Psoas muscle (tissue), 8 donors: ENCODE measurements around the gene DSTYK. TPM values are rescaled to one million over a fixed set of nuclear protein-coding genes. Genes with fewer than 3 reads are reported as not detected.
A peak's percentile ranks its signal among the peaks of the same experiment; 100 is the strongest.

Experiments used
- ATAC-seq, 4 donors: fragments of 200-7000 bp; cut with Tn5 transposase; one replicate each; pipeline ENCODE4 v1.9.1; 2020; ENCODE audit warnings: moderate library complexity in 3 of 4, mild to moderate bottlenecking in 2 of 4
- DNase-seq, 2 donors: peaks; one replicate each; pipeline ENCODE4 v3.0.0-alpha.2; 2020
- H3K27ac ChIP-seq: fragments of 200-600 bp; one replicate; pipeline ENCODE4 v1.8.0; 2022
- H3K27me3 ChIP-seq, 3 donors: fragments of 200-600 bp in 1 of 3; one replicate each; pipeline versions ENCODE4 v1.6.1 to v1.8.0; 2013 to 2022; ENCODE audit warnings: low read length in 2 of 3, mild to moderate bottlenecking in 2 of 3, moderate library complexity in 1 of 3; ENCODE audit not compliant: insufficient read depth in 3 of 3
- H3K36me3 ChIP-seq, 2 donors: fragments of 200-600 bp in 1 of 2; one replicate each; pipeline versions ENCODE4 v1.6.1 to v1.8.0; 2013 to 2022; ENCODE audit warnings: low read depth in 1 of 2, mild to moderate bottlenecking in 1 of 2, moderate library complexity in 1 of 2; ENCODE audit not compliant: insufficient read depth in 1 of 2
- H3K4me1 ChIP-seq: fragments of 200-600 bp; one replicate; pipeline ENCODE4 v1.8.0; 2022
- H3K4me3 ChIP-seq: fragments of 200-600 bp; one replicate; pipeline ENCODE4 v1.8.0; 2022; ENCODE audit warnings: mild to moderate bottlenecking
- H3K9me3 ChIP-seq: fragments of 200-600 bp; one replicate; pipeline ENCODE4 v1.8.0; 2022
- CTCF ChIP-seq: fragments of 200-600 bp; IDR thresholded peaks from one replicate; pipeline ENCODE4 v1.8.0; 2022; ENCODE audit warnings: antibody characterized with exemption
- WGBS, 3 donors: extraction: QIAGEN DNeasy Blood & Tissue Kit; methylation state at CpG; one replicate each; pipeline versions ENCODE4 v1.1.6 to v1.1.7; 2013; 5-methylcytosine and 5-hydroxymethylcytosine counted together
- intact Hi-C, 2 donors: fragments of 100-400 bp; cut with DNase I; formaldehyde crosslinking; loops; one replicate each; pipeline versions ENCODE4 v1.11.0 to v1.14.2; 2022
- polyA plus RNA-seq, 3 donors: library from polyadenylated mRNA; stranded (reverse); fragments of 200-250 nt; gene quantifications; one replicate each; pipeline ENCODE4 v1.2.3, GENCODE V29; 2013
- total RNA-seq, 4 donors: library from RNA; stranded (reverse); fragmentation: NEBNext Ultra II Directional in 2 of 4; extraction: Animal tissue kit (Norgen Biotek cat#: 25700) in 2 of 4; gene quantifications; one replicate each; pipeline versions ENCODE4 v1.2.1 to v1.2.4, GENCODE V29; 2021 to 2023
- donor health status: healthy with polysubstance abuse.
- donor health status: DM: no; HTN: no; CAD: no; lungs with moderate emphysema.
- donor health status: Bipolar disorder and iron deficiency.
- donor health status: healthy.
- donor health status: DM: yes; HTN: yes; CAD: no.
- donor health status: DM: no; HTN: no; CAD: no.
- donor health status: DM: no; HTN: no; CAD: no.
- donor health status: DM: yes; HTN: yes; CAD: no.

The DSTYK gene
- total and polyA plus RNA-seq, 7 donors, result 2.3 to 22.6 (median 13.6) TPM

GRCh38 chr1:205229916-205230700, 18.6 kb upstream of the DSTYK start:
- Histone ChIP-seq H3K36me3 (no peaks in the 10 kb centered on the region), H3K27me3 (no peaks in the 10 kb centered on the region), H3K4me3 (peak overlapping the region; percentile 74), H3K27ac (peak overlapping the region; percentile 81), H3K4me1 (peaks cover 40% of the 10 kb centered on the region), H3K9me3 (no peaks in the 10 kb centered on the region)
- 16 to 26% (median 20%) methylated on average over 10 of the region's 10 CpGs for WGBS, 3 donors
- ATAC-seq (peak in 3 of 4 donors; percentile 29 to 35 (median 32)), DNase-seq (no peak)
- TF ChIP-seq CTCF, result no peak
- intact Hi-C loops, result loop anchor here in 1 of 2 donors (1.0 kb wide), 1 partner anchor 26 kb away; no protein-coding TSS in a partner anchor

GRCh38 chr1:205229399-205229871, 17.9 kb upstream of the DSTYK start:
- intact Hi-C loops, result loop anchor here in 1 of 2 donors (1.0 kb wide), 1 partner anchor 27 kb away; no protein-coding TSS in a partner anchor
- Histone ChIP-seq H3K27me3 (no peaks in the 10 kb centered on the region), H3K4me3 (peak overlapping the region; percentile 74), H3K36me3 (no peaks in the 10 kb centered on the region), H3K4me1 (peaks cover 33% of the 10 kb centered on the region), H3K9me3 (no peaks in the 10 kb centered on the region), H3K27ac (peak overlapping the region; percentile 81)
- peak; percentile 28 for TF ChIP-seq CTCF
- peak; percentile 61 to 84 for DNase-seq
- peak; percentile 90 to 94 (median 92) for ATAC-seq
- WGBS, 3 donors, result 1 to 5% (median 1%) methylated on average over 10 to 15 of the region's 15 CpGs

- H3K27me3 ChIP-seq, result no peaks in the 10 kb centered on the region
- peak overlapping the region; percentile 51 for H3K27ac ChIP-seq
- H3K9me3 ChIP-seq, result no peaks in the 10 kb centered on the region
- 0 to 1% (median 1%) methylated on average over 12 to 27 of the region's 27 CpGs for WGBS, 3 donors
- intact Hi-C loops, result no loop called here
- peaks cover 24% of the 10 kb centered on the region for H3K4me1 ChIP-seq
- ATAC-seq (peak in 3 of 4 donors; percentile 6 to 32 (median 9)), DNase-seq (peak in 1 of 2 donors; percentile 63)
- no peaks in the 10 kb centered on the region for H3K36me3 ChIP-seq
- peak overlapping the region; percentile 74 for H3K4me3 ChIP-seq
- TF ChIP-seq CTCF, result no peak
These were observed 16.6 kb upstream of the DSTYK start for GRCh38 chr1:205228093-205228521.

- Histone ChIP-seq H3K36me3 (no peaks in the 10 kb centered on the region), H3K4me3 (peak within 1 kb of the TSS; percentile 74), H3K4me1 (peaks cover 23% of the 10 kb centered on the region), H3K9me3 (no peaks in the 10 kb centered on the region), H3K27me3 (no peaks in the 10 kb centered on the region), H3K27ac (peak within 1 kb of the TSS; percentile 51)
- ATAC-seq, result peak; percentile 68 to 81 (median 74)
- intact Hi-C loops, result no loop called here
- WGBS, 3 donors, result 0 to 1% (median 0%) methylated on average over 37 to 44 of the region's 44 CpGs
- peak; percentile 91 to 94 for DNase-seq
- no peak for TF ChIP-seq CTCF
These were observed 16.1 kb upstream of the DSTYK start, which contains the start of gene TMCC2 for GRCh38 chr1:205227584-205228013. Gene TMCC2 (plus strand): TSS chr1:205227946. CDS start chr1:205228565, 619 bp downstream.
